ENCODE results near the gene ATP2B3.

Gene ATP2B3

DNA sequence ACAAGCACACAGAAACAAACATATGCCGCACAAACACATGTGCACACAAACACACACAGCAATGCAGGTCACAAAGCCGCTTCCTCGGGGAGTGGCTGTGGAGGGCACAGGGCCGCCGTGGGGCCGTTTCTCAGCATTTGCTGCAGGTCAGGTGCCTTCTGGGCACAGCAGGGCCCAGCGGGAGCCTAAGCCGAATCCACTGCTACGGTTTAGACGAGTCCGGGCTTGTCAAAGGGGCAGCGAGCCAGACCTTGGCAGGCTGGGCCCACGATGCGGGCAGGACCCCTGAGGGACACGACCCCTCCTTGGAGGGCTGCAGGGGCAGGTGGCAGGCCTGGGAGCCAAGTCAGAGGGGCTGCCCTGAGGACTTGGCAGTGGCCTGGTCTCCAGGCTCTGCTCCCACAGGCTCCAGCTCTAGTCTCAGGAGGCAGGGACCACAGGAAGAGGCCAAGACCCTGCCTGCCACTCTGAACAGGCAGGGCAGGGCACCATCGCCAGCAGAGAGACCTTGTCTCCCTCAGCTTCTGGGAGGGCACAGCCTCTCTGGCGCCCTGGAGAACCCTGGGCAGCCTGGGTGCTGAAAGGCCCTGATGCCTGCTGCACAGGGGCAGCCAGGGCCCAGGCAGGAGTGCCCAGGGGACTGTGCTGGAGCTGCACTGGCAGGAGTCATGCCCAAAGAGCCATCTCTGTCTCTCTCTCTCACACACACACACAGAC is 5.5 kb upstream of the ATP2B3 start:
- no peak for DNase-seq

DNA sequence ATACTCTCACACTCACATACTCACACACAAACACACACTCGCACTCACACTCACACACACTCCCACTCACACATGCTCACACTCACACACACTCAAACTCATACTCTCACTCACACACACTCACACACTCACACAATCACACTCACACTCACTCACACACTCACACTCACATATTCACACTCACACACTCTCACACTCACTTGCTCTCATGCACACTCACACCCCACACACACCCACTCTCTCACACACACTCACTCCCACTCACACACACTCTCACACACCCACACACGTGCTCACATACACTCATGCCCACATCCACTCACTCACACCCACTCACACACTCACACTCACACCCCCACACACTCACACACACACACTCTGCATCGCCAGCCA is 4.9 kb upstream of the ATP2B3 start:
- no peak for DNase-seq

DNA sequence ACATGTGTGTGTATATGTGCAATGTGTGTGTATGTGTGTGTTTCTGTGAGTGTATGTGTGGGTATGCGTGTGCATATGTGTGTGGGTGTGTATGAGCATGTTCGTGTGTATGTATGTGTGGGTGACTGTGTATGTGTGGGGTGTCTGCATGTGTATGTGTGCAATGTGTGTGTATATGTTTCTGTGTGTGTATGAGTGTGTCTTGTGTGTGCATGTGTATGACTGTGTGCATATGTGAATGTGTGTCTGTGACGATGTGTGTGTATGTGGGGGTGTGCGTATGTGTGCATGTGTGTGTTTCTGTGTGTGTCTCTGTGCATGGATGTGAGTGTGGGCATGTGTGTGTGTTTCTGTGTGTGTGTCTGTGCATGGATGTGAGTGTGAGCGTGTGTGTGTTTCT is 4.2 kb upstream of the ATP2B3 start:
- no peak for DNase-seq

DNA sequence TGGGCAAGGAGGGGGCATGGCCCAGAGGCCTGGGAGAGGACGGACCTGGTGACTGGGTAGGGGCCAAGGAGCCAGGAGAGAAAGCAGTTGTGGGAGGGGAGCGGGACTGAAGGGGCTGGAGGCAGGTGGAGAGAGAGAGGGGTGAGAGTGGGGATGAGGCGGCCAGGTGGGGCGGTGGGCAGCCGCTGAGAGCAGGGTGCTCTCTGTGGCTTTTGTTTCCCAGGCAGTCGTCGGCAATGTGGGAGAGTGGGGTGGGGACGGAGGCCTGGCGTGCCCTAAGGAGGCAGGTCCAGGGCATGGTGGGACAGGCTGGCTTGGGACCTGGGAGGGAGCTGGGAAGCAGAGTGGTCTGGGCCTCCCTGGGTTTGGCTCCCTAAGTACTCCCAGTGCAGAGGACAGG is 3.2 kb upstream of the ATP2B3 start:
- no peak for DNase-seq

DNA sequence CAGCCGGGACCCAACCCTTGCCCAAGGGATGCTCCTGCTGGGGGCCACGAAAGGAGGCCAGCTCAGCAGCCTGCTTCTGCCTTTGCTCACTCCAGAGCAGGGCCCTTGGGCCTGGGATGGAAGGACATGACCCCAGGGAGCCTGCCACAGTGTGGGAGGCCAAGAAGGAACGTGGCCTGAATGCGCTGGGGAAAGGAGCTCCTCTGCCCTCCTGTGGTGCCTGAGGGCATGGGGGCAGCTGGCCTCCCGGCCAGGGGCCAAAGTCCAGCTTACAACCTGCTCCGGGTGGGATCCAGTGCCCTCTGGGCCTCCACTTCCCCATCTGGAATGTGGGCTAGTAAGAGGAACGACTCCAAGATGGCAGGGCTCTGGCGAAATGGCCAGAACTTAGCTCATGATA is 2.0 kb upstream of the ATP2B3 start:
- no peak for DNase-seq

DNA sequence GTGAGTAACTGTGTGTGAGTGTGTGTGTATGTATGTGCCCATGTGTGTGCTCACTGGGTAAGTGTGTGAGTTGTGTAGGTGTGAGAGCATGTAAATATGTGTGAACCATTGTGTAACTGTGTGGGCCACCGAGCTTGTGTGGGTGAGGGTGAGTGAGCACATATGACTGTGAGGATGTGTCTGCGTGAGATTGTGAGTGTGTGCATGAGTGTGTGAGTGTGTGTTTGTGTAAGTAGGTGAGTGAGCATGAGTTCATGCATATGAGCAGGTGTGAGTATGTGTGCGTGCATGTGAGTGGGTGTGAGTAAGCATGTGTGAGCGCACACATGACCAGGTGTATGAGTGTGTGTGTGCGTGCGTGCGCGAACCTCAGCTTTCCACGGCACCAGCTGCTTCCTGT is 1.4 kb upstream of the ATP2B3 start:
- no peak for DNase-seq

DNA sequence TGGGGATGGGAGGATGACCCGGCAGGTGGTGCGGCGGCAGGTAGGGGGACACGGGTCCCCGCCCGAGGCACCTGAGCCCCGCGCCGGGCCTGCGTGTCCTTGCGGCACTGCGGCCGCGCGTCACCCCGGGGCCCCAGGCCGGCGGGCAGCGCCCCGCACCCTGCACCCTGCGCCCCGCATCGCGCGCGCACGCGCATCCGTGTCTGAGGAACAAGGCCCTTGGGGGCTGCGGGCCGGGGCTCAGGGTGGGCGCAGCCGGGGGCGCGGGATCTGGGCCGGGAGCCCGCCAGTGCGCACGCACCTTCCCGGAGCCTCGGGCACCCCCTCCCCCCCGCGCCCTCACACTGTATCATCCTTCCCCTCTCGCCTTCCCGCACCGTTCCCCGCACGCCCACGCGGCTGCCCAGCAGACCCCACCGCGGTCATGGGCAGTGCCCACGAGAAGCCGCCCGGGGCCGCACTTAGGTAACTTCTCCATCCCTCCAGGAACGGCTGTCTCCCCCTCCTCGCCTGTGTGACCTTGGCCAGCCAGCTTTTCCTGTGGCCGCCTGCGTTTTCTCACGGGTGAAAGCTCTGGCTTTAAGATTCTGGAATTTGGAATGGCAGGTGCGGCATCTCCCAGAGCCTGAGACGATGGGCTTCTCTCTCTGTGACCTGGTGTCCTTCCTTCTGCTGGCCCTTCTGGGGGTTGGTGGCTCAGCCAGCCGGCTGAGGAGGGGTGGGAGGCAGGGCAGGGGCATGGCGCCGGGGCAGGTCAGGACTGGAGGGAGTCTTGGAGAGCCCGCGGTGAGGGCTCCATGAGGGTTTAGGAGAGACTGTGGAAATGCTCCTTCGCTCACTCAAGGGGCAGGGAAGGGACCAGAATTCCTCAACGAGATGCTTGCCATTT is 748 bp downstream of the ATP2B3 start:
- DNase-seq: no peak

DNA sequence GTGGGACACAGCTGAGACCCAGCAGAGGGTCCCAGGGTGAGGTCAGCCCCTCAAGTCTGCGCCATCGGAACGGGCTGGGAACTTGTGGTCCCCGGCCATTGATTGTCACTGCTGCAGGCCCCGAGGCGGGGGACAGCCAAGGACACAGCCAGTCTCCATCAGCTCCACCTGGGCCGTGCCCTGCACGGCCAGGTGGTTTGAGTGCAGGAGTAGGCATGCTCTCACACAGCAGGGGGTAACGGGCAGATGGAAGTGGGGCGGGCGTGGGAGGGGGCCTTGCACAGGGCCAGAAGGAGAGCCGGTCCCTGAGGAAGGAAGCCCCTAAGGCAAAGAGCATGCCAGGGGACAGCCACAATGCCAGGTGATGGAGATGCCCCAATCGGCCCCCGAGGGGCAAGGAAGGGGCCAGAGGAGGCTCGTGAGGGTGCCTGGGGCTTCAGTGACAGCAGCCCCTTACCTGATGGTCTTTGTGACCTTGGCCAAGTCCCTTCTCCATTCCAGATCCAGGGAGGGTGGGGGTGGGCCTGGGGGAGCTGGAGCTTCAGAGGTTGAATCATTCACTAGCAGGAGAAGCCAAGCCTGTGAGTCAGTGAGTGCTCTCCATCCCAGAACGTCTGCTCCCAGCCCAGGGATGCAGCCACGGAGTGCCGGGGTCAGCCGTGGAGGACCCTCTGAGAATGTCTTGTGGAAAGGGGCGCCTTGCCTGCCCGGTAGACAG is 2.3 kb downstream of the ATP2B3 start:
- DNase-seq: no peak

DNA sequence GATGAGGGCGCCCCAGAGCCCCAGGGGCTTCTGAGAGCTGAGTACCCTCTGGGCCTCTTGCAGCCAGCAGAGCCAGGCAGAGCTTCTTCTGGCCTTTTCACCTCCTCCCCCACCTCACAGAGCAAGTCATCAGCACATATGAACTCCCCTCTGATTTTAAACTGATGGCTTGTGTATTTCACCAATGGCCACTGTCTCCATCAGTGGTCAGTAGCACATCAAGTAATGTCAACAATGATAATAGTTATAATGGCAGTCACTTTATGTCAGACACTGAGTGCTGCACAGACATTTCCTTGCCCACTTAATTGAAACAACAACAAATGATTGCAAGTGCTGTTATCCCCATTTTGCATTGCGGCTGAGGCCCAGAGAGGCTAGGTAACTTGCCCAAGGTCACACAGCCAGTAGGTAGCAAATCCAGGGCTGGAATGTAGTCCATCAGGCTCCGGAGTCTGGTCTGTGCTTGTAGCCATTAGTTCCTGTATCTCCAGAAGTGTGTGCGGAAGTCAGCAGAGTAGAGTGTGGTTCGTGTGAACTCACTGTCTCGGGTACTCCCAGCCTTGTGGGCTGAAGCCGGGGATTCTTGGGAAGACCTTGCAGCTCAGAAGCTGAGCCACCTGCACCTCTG is 3.0 kb downstream of the ATP2B3 start:
- DNase-seq: no peak

DNA sequence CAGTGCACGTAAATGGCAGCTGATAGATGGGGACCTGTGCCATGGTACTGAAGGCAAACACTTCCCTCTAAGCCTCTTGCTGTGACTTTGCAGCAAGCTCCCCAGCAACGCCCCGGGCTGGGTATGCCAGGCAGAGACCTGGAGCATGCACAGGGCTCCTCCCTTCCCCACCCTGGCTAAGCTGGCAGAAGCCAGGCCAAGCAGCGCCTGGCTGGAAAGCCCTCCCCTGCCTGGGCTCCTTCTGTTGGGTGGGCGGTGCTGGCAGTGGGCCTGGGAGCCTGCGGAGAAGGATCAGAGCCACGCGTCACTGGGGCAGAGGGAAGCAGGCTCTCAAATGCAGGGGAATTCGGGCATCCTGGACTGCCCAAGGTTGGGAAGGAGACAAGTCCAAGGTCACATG is 3.6 kb downstream of the ATP2B3 start:
- DNase-seq: no peak

DNA sequence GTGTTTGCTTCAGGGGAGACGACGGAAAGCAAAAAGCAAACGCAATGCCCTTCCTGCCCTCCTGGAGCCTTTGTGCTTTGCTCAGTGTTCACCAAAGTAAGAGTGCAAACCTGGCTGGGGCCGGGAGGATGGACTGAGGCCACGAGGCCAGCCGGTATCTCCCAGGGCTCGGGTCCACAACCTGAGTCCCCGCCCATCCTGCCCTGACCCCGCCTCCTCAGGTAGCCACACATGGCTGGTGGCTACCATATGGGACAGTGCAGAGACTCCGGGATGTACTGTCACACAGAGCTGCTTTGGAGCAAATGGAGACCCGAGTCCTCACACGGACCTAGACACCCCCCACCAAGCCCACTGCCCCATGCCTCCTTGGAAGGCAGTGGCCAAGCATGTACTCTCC is 4.8 kb downstream of the ATP2B3 start:
- DNase-seq: no peak

DNA sequence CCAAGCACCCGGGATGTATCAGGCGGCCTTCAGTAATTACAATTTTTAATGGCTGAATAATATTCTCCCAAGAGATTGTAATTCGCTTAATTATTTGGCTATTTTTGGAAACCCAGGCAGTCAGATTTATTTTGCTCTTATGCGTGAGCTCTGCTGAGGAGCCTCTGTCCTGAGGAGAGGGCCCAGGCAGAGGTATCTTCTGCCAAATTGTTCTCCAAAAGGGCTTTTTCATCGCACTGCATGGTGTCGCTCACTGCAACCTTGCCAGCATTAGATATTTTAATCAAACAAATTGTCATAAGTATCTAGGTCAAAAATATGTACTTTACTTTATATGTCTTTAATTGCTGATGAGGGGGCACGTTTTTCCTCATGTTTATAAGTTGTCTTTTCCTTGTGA is 5.8 kb downstream of the ATP2B3 start:
- DNase-seq: no peak

DNA sequence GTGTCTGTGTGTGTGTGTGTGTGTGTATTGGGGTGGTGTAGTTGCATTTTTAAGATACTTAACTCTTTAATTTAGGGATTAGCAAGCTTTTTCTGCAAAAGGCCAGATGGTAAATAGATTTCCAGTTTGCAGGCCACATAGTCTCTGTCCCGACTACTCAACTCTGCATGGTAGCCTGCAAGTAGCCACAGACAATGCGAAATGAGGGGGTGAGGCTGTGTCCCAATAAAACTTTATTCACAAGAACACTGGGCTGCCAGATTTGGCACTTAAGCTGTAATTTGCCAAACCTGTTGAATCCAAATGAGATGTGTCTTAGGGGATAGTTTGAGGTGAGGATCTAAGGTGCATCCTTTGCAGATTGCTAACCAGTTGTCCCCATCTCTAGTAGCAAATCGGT is 6.8 kb downstream of the ATP2B3 start:
- no peak for DNase-seq

DNA sequence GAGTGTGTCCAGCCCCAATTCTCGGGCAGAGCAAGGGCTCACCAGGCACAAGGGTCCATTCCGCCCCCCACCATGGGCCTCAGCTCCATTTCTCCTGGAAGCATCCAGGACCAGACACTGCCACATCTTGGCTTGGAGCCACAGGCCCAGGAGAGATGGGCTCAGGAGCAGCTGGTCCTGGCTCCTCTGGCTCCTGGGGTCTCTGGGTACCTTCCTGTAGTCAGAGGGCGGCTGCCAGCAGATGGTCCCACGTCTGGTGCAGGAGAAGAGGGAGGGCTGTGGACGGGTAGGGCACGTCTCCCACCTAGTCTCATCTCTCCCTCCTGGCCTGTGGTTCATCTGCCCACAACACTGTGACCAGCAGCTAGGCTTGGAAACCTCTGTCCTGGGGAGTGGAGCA is 8.0 kb downstream of the ATP2B3 start:
- DNase-seq: no peak

DNA sequence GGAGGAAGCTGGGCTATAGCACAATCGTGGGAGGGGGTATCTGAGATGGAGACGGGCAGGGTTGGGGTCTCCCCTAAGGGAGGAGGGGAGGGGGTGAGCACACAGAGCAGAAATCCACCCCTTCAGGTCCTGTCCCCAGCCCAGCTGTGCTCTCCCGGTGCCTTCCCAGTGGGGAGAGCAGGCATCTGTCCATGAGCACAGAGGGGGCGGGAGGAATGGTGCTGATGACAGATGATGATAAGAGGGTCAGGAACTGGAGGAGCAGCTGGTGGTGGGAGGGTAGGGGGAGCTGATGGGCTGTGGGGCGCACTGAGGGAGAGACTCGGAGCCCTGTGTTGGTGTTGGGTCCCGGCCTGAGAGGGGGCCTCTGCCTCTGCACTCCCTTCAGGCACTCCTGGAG is 8.6 kb downstream of the ATP2B3 start:
- DNase-seq: no peak

DNA sequence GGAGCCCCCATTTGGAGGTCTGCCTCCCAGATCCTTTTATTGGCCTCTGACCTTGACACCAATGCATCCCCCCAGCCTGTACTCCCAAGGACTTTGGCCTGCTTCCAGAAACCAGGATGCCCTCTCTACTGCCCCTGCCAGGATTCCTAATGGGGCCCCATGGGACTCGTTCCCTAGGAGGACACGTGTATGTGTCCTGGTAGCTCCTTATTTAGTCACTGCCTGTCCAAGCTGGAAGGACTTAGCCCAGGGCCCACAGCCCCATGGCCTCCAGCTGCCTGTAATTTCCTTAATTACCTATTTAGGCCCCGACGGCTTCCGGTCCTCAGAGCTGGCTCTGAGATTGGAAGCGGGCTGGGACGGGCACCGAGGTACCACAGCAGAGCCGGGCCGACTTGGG is 9.4 kb downstream of the ATP2B3 start:
- DNase-seq: no peak

DNA sequence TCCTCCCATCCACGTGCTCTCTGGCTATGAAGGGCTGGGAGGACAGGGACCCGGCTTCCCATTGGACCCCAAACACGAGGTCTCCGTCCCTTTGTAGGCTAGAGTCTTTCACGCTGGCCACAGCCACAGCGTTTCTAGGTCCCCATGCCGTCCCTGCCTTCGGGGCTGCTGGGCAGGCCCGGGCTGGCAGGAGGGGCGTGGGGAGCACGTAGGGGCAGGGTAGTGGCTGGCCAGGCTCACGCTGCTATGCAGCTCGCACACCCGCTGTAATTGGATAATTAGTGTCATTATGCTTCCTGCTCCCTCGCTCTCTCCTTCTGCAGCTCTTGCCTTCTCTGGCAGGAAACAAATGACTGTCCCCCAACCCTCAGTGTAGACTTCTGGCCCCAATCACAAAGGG is 9.8 kb downstream of the ATP2B3 start:
- no peak for DNase-seq

DNA sequence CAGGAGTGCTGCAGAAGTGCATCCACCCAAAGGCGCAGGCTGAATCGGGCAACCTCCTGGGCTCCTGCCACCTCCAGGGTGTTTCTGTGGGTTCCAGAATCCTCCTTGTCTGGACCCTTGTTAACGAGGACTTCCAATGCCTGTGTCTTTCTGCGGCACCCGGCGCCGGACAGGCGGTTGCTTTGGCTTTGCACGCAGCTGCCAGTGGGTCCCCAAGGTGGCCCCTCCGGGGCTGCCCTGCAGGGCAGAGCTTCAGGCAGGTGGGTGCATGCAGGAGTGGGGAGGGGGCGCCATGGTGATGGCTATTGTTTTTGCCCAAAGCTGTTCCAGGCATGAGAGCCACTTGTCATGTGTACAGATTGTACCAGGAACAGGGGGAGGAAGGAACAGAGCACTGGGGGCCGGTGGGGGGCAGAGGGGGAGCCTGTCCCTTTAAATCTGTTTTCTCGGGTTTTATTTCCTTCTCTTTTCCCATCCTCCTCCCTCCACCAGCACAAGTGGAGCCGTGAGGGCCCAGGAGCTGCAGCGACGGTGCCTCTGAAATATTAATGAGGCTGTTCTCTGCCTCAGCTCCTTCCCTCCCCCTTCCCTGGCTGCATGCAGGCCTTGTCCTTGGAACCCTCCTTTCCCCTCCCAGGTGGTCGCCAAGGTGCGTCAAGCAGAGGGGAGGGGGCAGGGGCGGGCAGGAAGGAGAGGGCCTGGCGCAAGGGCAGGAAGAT is 13.1 kb downstream of the ATP2B3 start:
- no peak for DNase-seq

DNA sequence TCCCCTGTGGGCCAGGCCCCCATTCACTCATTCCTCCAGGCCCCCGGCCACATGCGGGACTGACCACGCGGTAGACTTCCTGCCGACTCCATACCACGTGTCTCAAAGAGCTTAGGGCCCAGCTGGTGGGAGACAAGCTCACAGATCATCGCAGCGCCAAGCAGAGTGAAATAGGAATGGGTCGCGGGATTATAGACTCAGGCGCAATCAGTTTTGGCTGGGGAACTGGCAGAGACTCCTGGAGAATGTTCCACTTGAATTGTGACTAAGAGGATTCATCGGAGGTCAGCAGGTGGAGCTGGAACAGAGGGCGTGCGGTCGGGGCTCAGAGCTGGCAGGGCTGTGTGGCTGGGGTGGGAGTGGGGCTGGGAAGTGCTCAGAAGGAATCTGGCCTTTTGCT is 15.6 kb downstream of the ATP2B3 start:
- no peak for DNase-seq

DNA sequence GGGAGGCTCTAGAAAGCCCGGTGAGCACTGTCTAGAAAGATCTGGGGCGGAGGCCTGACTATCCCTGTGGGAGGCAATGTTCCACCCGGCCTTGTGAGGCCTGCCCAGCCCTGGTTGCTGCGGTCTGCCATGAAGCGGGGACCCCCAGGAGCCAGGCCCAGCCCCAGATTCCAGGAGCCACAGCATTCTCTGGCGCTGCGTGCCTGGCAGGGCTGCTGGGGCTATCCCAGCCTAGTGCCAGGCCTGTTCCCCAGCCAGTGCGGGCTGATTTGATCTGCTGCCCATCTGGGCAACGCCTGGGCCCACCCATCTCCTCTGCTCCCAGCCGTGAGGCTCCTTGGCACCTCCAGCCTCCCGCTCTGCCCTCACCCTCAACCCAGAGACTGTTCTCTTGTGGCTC is 19.6 kb downstream of the ATP2B3 start:
- no peak for DNase-seq

DNA sequence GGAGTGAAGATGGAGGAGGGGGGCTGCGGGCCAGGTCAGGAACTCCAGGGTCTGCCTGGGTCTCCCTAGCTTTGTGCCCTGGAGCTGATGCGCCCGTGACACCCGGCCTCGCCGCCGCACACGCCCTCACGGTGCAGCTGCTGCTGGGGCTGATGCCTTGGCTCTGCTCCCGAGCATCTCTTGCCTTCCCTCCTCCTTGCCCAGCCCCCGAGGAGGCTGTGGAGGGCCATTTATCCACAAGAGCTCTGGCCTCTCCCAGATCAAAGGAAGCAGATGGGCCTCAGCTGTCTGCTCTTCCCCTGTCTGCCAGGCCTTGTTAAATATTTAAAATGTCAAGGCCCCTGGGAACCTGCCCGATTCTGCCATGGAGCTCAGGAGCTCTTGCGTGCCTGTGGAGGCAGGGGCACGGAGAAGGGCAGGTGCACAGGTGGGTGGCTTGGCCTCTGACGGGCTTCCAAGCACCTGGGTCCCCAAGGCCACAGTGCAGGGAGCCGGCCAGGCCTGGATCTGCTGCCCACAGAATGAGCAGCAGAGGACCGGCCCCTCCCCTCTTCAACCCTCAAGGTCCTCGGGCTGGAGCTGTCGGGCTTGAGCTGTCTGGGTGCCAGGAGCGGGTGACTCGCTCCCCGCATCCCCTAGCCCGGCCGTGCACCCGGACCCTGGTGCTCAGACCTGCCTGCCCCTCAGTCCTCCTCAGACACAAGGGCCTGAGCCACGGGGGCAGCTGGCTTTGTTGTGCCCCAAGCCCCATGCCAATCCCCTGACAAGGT is 20.3 kb downstream of the ATP2B3 start:
- no peak for DNase-seq

DNA sequence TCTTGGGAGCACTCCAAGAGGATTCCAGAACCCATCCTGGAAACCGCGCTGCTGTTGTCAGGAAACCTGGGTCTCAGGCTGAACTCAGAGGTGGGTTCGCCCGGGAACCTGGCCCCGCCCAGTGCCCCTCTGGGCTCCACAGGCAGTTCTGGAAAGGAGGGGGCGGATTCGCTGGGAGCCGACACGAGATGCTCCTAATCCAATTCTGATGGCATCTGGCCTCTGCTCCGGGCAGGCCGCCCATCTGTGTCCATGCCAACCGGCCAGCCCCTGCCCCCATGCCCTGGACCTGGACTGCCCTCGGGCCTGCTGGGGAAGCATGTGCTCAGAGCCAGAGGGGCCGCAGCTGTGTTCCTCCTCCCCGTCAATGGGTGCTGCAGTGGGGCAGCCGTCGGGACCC is 21.0 kb downstream of the ATP2B3 start:
- DNase-seq: no peak

Measured in hematopoietic multipotent progenitor cell treated with erythropoietin and hydrocortisone succinate and interleukin-3 and kit ligand, for 4 days (in vitro differentiated cells).